ENCODE measurements around the gene AGPAT3.

AGPAT3 gene

GRCh38 chr21:43957128-43957571, 92.1 kb downstream of the AGPAT3 start:
- no peak for DNase-seq (ENCODE audit: low spot score)

GRCh38 chr21:43957611-43958362, 92.8 kb downstream of the AGPAT3 start:
- no peak for DNase-seq (ENCODE audit: low spot score)

- no peak for DNase-seq (ENCODE audit: low spot score)
Observed at GRCh38 chr21:43958364-43959158, 93.5 kb downstream of the AGPAT3 start.

- no peak for DNase-seq (ENCODE audit: low spot score)
Observed at GRCh38 chr21:43959231-43960116, 94.5 kb downstream of the AGPAT3 start.

GRCh38 chr21:43961382-43961909, 96.4 kb downstream of the AGPAT3 start:
- no peak for DNase-seq (ENCODE audit: low spot score)

GRCh38 chr21:43965911-43966585, 101.0 kb downstream of the AGPAT3 start:
- DNase-seq (ENCODE audit: low spot score) = no peak

- DNase-seq (ENCODE audit: low spot score) = no peak
Observed at GRCh38 chr21:43966946-43967512, 102.0 kb downstream of the AGPAT3 start.

GRCh38 chr21:43967981-43968380, 103.0 kb downstream of the AGPAT3 start:
- no peak for DNase-seq (ENCODE audit: low spot score)

- DNase-seq (ENCODE audit: low spot score) = no peak
Observed at GRCh38 chr21:43968410-43969114, 103.5 kb downstream of the AGPAT3 start.

- DNase-seq (ENCODE audit: low spot score) = no peak
Observed at GRCh38 chr21:43969115-43969444, 104.1 kb downstream of the AGPAT3 start.

- no peak for DNase-seq (ENCODE audit: low spot score)
Observed at GRCh38 chr21:43970551-43970950, 105.5 kb downstream of the AGPAT3 start.

- DNase-seq (ENCODE audit: low spot score) = no peak
Observed at GRCh38 chr21:43971201-43971991, 106.4 kb downstream of the AGPAT3 start.

GRCh38 chr21:43971992-43972255, 106.9 kb downstream of the AGPAT3 start:
- DNase-seq (ENCODE audit: low spot score) = no peak

GRCh38 chr21:43972850-43973633, 108.0 kb downstream of the AGPAT3 start:
- DNase-seq (ENCODE audit: low spot score) = no peak

GRCh38 chr21:43973634-43973955, 108.6 kb downstream of the AGPAT3 start:
- no peak for DNase-seq (ENCODE audit: low spot score)

GRCh38 chr21:43974791-43975468, 109.9 kb downstream of the AGPAT3 start:
- DNase-seq (ENCODE audit: low spot score) = no peak

- DNase-seq (ENCODE audit: low spot score) = peak; percentile 82
Observed at GRCh38 chr21:43975469-43976098, 110.6 kb downstream of the AGPAT3 start.

GRCh38 chr21:43976661-43977060, 111.6 kb downstream of the AGPAT3 start:
- DNase-seq (ENCODE audit: low spot score) = no peak
